K562 (cell line): ENCODE results near the gene RBM28. TPM values are rescaled to one million over a fixed set of nuclear protein-coding genes. Genes with fewer than 3 reads are reported as not detected.

ENCODE experiments used
- ATAC-seq: fragments of 200-7000 bp; cut with Tn5 transposase; 3 replicates; pipeline ENCODE4 v1.9.1; 2020; ENCODE audit warnings: moderate library complexity
- BruUV-seq: library from RNA; stranded (reverse); fragments of 400-500 nt; replicated peaks from 2 replicates; lab custom pipeline; 2021; lab: Mats Ljungman, UMichigan
- CTCF ChIA-PET: fragments of 300-600 bp; formaldehyde crosslinking; extraction: SDS; loops from one replicate; lab custom pipeline; 2021; ENCODE audit warnings: low intra/inter-chr PET ratio; lab: Yijun Ruan, JAX
- POLR2A ChIA-PET: fragments of 300-600, 350-650 bp; sonication (Branson Sonifier 250); formaldehyde crosslinking; extraction: SDS; loops from one replicate; lab custom pipeline; 2021; ENCODE audit warnings: antibody characterized with exemption, inconsistent platforms; lab: Yijun Ruan, JAX
- DNase-seq, 4 experiments: peaks; one replicate each; pipeline versions ENCODE4 v3.0.0 to v3.0.0-alpha.2; 2011 to 2018; ENCODE audit warnings: low spot score in 3 of 4, mixed read lengths in 3 of 4; ENCODE audit errors: extremely low read depth in 1 of 4
- FAIRE-seq: peaks from 2 replicates; lab custom pipeline; 2011; peaks lifted over from hg19 to GRCh38; lab: Jason Lieb, UNC
- H2AFZ ChIP-seq: 2 replicates; pipeline ENCODE4 v1.6.0; 2011; ENCODE audit warnings: low read depth, low read length, control low read depth, inconsistent platforms
- H3K27ac ChIP-seq: fragments of 200-600 bp; 3 replicates; pipeline ENCODE4 v1.8.0; 2011; ENCODE audit warnings: low read depth, mild to moderate bottlenecking, control low read depth, inconsistent platforms, low read length, moderate library complexity, mixed read lengths; ENCODE audit errors: extremely low read depth
- H3K27me3 ChIP-seq, 2 experiments: fragments of 300-600 bp in 1 of 2; 2 replicates in 1 of 2; 3 replicates in 1 of 2; pipeline versions ENCODE4 v1.6.0 to v1.8.0; 2011; ENCODE audit warnings: inconsistent platforms in 2 of 2, low read length in 2 of 2, mild to moderate bottlenecking in 1 of 2, mixed read lengths in 1 of 2, moderate library complexity in 1 of 2; ENCODE audit not compliant: control insufficient read depth in 2 of 2, insufficient read depth in 2 of 2
- H3K36me3 ChIP-seq: fragments of 300-600 bp; 3 replicates; pipeline ENCODE4 v1.8.0; 2011; ENCODE audit warnings: mild to moderate bottlenecking, low read length, inconsistent platforms; ENCODE audit not compliant: control insufficient read depth, insufficient read depth
- H3K4me1 ChIP-seq, 2 experiments: fragments of 200-600 bp in 1 of 2; replicated peaks in 1 of 2; 2 replicates in 1 of 2; 3 replicates in 1 of 2; pipeline versions ENCODE4 v1.5.1 to v1.8.0; 2011; ENCODE audit warnings: inconsistent platforms in 2 of 2, low read length in 2 of 2, mild to moderate bottlenecking in 1 of 2, mixed read lengths in 1 of 2, moderate library complexity in 1 of 2; ENCODE audit not compliant: control insufficient read depth in 2 of 2, insufficient read depth in 2 of 2
- H3K4me2 ChIP-seq: 2 replicates; pipeline ENCODE4 v1.6.1; 2011; ENCODE audit warnings: low read length, control low read depth, inconsistent platforms, mixed read lengths; ENCODE audit not compliant: insufficient read depth
- H3K4me3 ChIP-seq: fragments of 200-600 bp; sonication (generic), shearing (Covaris generic); 2 replicates; pipeline ENCODE4 v1.5.1; 2016; ENCODE audit warnings: control low read depth, inconsistent platforms
- H3K79me2 ChIP-seq: fragments of 200-600 bp; 3 replicates; pipeline ENCODE4 v1.8.0; 2011; ENCODE audit warnings: low read length, inconsistent platforms; ENCODE audit not compliant: control insufficient read depth, insufficient read depth
- H3K9ac ChIP-seq, 2 experiments: 2 replicates each; pipeline versions ENCODE4 v1.6.0 to v1.6.1; 2011; ENCODE audit warnings: low read depth in 2 of 2, low read length in 2 of 2, control low read depth in 1 of 2, inconsistent platforms in 1 of 2, mild to moderate bottlenecking in 1 of 2, mixed read lengths in 1 of 2; ENCODE audit not compliant: insufficient read depth in 1 of 2
- H3K9me1 ChIP-seq: one replicate; pipeline ENCODE4 v1.6.0; 2011; ENCODE audit warnings: inconsistent platforms, mild to moderate bottlenecking, low read length, moderate library complexity; ENCODE audit not compliant: control insufficient read depth, insufficient read depth
- H3K9me3 ChIP-seq: replicated peaks from 2 replicates; pipeline ENCODE4 v1.5.1; 2011; ENCODE audit warnings: low read depth, low read length, inconsistent platforms; ENCODE audit not compliant: control insufficient read depth, insufficient read depth
- H4K20me1 ChIP-seq: replicated peaks from 2 replicates; pipeline ENCODE4 v1.6.1; 2011; ENCODE audit warnings: low read length, inconsistent platforms, mixed read lengths; ENCODE audit not compliant: control insufficient read depth, insufficient read depth
- CHD4 ChIP-seq: fragments of 200-600 bp; sonication (generic); IDR thresholded peaks from 3 replicates; pipeline ENCODE4 v1.6.1; 2012; ENCODE audit warnings: low read depth, mild to moderate bottlenecking, mixed read lengths, low read length, inconsistent platforms; ENCODE audit not compliant: insufficient read depth, insufficient replicate concordance, poor library complexity, severe bottlenecking
- CREBBP ChIP-seq: IDR thresholded peaks from one replicate; pipeline ENCODE4 v1.6.1; 2012; ENCODE audit warnings: low read depth, mild to moderate bottlenecking, control low read depth, inconsistent platforms, low read length
- ELK3 ChIP-seq: fragments of 450-650 bp; formaldehyde crosslinking; IDR thresholded peaks from 2 replicates; pipeline ENCODE4 v1.4.0; 2020; ENCODE audit warnings: mild to moderate bottlenecking
- FOXK2 ChIP-seq, 2 experiments: fragments of 450-650 bp; IDR thresholded peaks in 1 of 2; conservative IDR thresholded peaks in 1 of 2; 2 replicates each; pipeline ENCODE4 v1.6.1; 2016; ENCODE audit warnings: low read depth in 2 of 2, mild to moderate bottlenecking in 1 of 2
- HMG20B ChIP-seq: fragments of 250-450 bp; sonication (Bioruptor Pico); IDR thresholded peaks from 2 replicates; pipeline ENCODE4 v1.5.0; 2021; ENCODE audit warnings: mild to moderate bottlenecking
- IRF2 ChIP-seq: sonication (generic); formaldehyde crosslinking; IDR thresholded peaks from 2 replicates; pipeline ENCODE4 v1.8.1; 2022; ENCODE audit warnings: mild to moderate bottlenecking, missing genetic modification reagents
- MIER1 ChIP-seq: fragments of 450-650 bp; IDR thresholded peaks from 2 replicates; pipeline ENCODE4 v1.6.1; 2016; ENCODE audit warnings: antibody characterized with exemption, mild to moderate bottlenecking, low read depth
- PCBP2 ChIP-seq: fragments of 200-400 bp; formaldehyde crosslinking; IDR thresholded peaks from 2 replicates; pipeline ENCODE4 v1.6.1; 2018; ENCODE audit warnings: low read length, low read depth, mild to moderate bottlenecking, moderate library complexity; ENCODE audit not compliant: poor library complexity, severe bottlenecking
- PKNOX1 ChIP-seq: fragments of 450-650 bp; IDR thresholded peaks from 2 replicates; pipeline ENCODE4 v1.6.1; 2016
- POLR2A ChIP-seq: fragments of 450-650 bp; conservative IDR thresholded peaks from 2 replicates; pipeline ENCODE4 v1.6.1; 2016
- RAD21 ChIP-seq, 2 experiments: fragments of 250-450 bp in 1 of 2; fragments of 450-650 bp in 1 of 2; sonication (Bioruptor Pico) in 1 of 2; formaldehyde crosslinking in 1 of 2; IDR thresholded peaks in 1 of 2; conservative IDR thresholded peaks in 1 of 2; 2 replicates each; pipeline versions ENCODE4 v1.4.0 to v1.8.0; 2020 to 2022; ENCODE audit warnings: mild to moderate bottlenecking in 2 of 2, moderate library complexity in 1 of 2
- YBX1 ChIP-seq: fragments of 450-650 bp; IDR thresholded peaks from 2 replicates; pipeline ENCODE4 v1.7.1; 2016; ENCODE audit warnings: mild to moderate bottlenecking
- ZNF785 ChIP-seq: fragments of 250-450 bp; sonication (Bioruptor Pico); IDR thresholded peaks from 2 replicates; pipeline ENCODE4 v1.4.0; 2020; ENCODE audit warnings: mild to moderate bottlenecking
- WGBS: fragments of 100-300 bp; shearing (Covaris generic); methylation state at CpG from one replicate; pipeline ENCODE4 v1.1.6; 2016; ENCODE audit warnings: low coverage, mixed read lengths; ENCODE audit not compliant: insufficient coverage; ENCODE audit errors: missing lambda C conversion rate; 5-methylcytosine and 5-hydroxymethylcytosine counted together
- in situ Hi-C: fragments of 300-500 bp; cut with MboI; formaldehyde crosslinking; loops from 4 replicates; pipeline ENCODE4 v1.15.0; 2018; ENCODE audit warnings: inconsistent platforms, mixed read lengths
- intact Hi-C: fragments of 100-400 bp; cut with micrococcal nuclease; formaldehyde crosslinking; loops from 2 replicates; pipeline ENCODE4 v1.14.2; 2022
- polyA plus RNA-seq, 8 experiments: library from polyadenylated mRNA; depleted of rRNA in 4 of 8; stranded (reverse) in 5 of 8; unstranded in 3 of 8; fragments of >200 nt; fragmentation: Nextera tagmentation in 2 of 8; fragmentation: Illumina TruSeq in 1 of 8; extraction: Ambion mirVana in 2 of 8; extraction: Trizol in 1 of 8; gene quantifications; 2 replicates each; pipeline versions ENCODE4 v1.2.1 to v1.2.3, GENCODE V29; 2011 to 2014; ENCODE audit warnings: inconsistent platforms in 1 of 8, missing spikeins in 1 of 8
- total RNA-seq, 7 experiments: library from RNA; depleted of rRNA in 6 of 7; stranded (reverse); fragments of >200 nt in 6 of 7; fragmentation: Illumina TruSeq in 2 of 7; extraction: Trizol in 2 of 7; gene quantifications; 2 replicates each; pipeline versions ENCODE4 v1.2.1 to v1.2.3, GENCODE V29; 2011 to 2021; ENCODE audit warnings: low replicate concordance in 1 of 7
- TF ChIP-seq, protein P1 (sequence below): fragments of 250-450 bp; sonication (Bioruptor Pico); IDR thresholded peaks from 2 replicates; pipeline ENCODE4 v1.4.0; 2020; ENCODE audit warnings: mild to moderate bottlenecking, moderate library complexity
- TF ChIP-seq, protein P2 (sequence below), 2 experiments: fragments of 450-650 bp in 1 of 2; sonication (generic) in 1 of 2; formaldehyde crosslinking; conservative IDR thresholded peaks; 2 replicates each; pipeline versions ENCODE4 v1.4.0 to v1.8.1; 2020 to 2022; ENCODE audit warnings: mild to moderate bottlenecking in 1 of 2, missing genetic modification reagents in 1 of 2

Gene RBM28
- total and polyA plus RNA-seq, 9 of the 15 experiments (the other 6 are each of a cell fraction or from before 2014, with no cell fraction given): 65.8 to 213 (median 138) TPM

DNA sequence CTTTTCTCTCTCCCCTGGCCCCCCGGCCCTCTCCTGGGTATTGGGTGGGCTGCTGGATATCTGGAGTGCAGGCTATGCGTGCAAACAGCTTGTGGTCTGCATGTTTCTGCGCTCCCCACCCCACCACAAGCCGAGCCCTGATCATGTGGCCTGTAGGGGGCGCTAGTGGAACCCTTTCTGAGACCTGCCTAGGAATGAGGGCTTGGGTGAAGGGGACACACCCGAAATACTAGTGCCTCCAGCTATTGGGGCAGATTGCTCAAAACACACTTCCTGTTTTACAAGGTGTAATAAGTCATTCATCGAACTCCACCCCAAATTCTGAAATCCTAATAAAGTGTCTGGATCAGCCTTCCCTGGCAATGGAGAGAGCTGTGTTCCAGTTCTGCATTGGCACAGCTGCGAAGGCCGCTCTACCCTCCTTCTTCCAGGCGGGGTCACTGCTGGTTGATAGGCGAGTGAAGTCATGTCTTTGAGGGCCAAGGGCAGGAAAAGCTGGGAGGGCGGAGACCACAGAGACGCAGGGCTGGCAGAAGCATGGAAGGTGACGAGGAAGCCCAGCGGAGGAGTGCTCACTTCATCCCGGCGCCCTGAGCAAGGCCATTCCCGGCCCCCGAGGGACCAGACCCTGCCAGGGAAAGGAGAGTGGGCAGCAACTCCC, 37.6 kb upstream of the RBM28 start:
- Histone ChIP-seq H3K4me3 (no peak overlapping the region), H3K4me1 (peaks cover 6 to 18% of the 10 kb centered on the region in 2 experiments; a peak in 4 of 5 replicates), H3K79me2 (no peaks in the 10 kb centered on the region), H3K9me3 (no peaks in the 10 kb centered on the region), H3K9ac (peak overlapping the region in 1 of 2 experiments; percentile 62; a peak in 1 of 4 replicates), H4K20me1 (no peaks in the 10 kb centered on the region), H3K4me2 (no peak overlapping the region), H3K36me3 (no peaks in the 10 kb centered on the region), H3K27me3 (peaks cover 0 to 2% of the 10 kb centered on the region in 2 experiments; a peak in 2 of 5 replicates), H3K27ac (no peak overlapping the region), H3K9me1 (no peaks in the 10 kb centered on the region), H2AFZ (0 out of 2 replicates have a peak overlapping the region, but pooled peaks have one; percentile 34)
- intact Hi-C loops: loop anchor here (10.0 kb wide), 1 partner anchor 146 kb away; no protein-coding TSS in a partner anchor
- BruUV-seq: no TSS peak
- ATAC-seq (peak; percentile 87), FAIRE-seq (peak; percentile 75), DNase-seq (peak; percentile 83 to 92 (median 90))
- 31% methylated on average over 19 of the region's 19 CpGs for WGBS
- in situ Hi-C loops: loop anchor here (5.0 kb wide), 1 partner anchor 34 kb away; no protein-coding TSS in a partner anchor
- ChIA-PET CTCF (interaction anchor here (0.6 kb wide), 1 partner anchor 23 kb away, joined by 4 read pairs; no protein-coding TSS in a partner anchor), POLR2A (interaction anchor here (0.6 to 1.7 kb wide), 7 partner anchors 9 to 79 kb away, joined by 3 to 7 read pairs (median 3); partner anchors contain the start of gene RBM28)
- TF ChIP-seq ZNF785 (CRISPR knock-in tag) (no peak), CREBBP (no peak), HMG20B (CRISPR knock-in tag) (no peak), CHD4 (no peak), PKNOX1 (no peak), IRF2 (CRISPR knock-in tag) (no peak), MIER1 (no peak), YBX1 (no peak), POLR2A (no peak), FOXK2 (conservative IDR thresholded peaks at IDR 0.05 in 1 of 2, IDR thresholded peaks at IDR 0.05 in 1 of 2; ENCODE audit: low read depth in 2 of 2) (no peak), PCBP2 (no peak), ELK3 (CRISPR knock-in tag) (no peak), RAD21 (CRISPR knock-in tag; conservative IDR thresholded peaks at IDR 0.05 in 1 of 2, IDR thresholded peaks at IDR 0.05 in 1 of 2) (peak in 1 of 2 experiments; percentile 28; a peak in 2 of 4 replicates)
- TF ChIP-seq, protein P1, sequence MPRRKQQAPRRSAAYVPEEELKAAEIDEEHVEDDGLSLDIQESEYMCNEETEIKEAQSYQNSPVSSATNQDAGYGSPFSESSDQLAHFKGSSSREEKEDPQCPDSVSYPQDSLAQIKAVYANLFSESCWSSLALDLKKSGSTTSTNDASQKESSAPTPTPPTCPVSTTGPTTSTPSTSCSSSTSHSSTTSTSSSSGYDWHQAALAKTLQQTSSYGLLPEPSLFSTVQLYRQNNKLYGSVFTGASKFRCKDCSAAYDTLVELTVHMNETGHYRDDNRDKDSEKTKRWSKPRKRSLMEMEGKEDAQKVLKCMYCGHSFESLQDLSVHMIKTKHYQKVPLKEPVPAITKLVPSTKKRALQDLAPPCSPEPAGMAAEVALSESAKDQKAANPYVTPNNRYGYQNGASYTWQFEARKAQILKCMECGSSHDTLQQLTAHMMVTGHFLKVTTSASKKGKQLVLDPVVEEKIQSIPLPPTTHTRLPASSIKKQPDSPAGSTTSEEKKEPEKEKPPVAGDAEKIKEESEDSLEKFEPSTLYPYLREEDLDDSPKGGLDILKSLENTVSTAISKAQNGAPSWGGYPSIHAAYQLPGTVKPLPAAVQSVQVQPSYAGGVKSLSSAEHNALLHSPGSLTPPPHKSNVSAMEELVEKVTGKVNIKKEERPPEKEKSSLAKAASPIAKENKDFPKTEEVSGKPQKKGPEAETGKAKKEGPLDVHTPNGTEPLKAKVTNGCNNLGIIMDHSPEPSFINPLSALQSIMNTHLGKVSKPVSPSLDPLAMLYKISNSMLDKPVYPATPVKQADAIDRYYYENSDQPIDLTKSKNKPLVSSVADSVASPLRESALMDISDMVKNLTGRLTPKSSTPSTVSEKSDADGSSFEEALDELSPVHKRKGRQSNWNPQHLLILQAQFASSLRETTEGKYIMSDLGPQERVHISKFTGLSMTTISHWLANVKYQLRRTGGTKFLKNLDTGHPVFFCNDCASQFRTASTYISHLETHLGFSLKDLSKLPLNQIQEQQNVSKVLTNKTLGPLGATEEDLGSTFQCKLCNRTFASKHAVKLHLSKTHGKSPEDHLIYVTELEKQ: no peak
- TF ChIP-seq, protein P2, sequence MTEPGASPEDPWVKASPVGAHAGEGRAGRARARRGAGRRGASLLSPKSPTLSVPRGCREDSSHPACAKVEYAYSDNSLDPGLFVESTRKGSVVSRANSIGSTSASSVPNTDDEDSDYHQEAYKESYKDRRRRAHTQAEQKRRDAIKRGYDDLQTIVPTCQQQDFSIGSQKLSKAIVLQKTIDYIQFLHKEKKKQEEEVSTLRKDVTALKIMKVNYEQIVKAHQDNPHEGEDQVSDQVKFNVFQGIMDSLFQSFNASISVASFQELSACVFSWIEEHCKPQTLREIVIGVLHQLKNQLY (CRISPR knock-in tag; conservative IDR thresholded peaks at IDR 0.05): no peak
